Inferior parietal cortex (tissue), 1 donor: ENCODE results near the gene PTH1R.

ENCODE experiments used
- DNase-seq: peaks from one replicate; pipeline ENCODE4 v3.0.0-alpha.2; 2016; ENCODE audit errors: extremely low spot score

PTH1R gene

DNA sequence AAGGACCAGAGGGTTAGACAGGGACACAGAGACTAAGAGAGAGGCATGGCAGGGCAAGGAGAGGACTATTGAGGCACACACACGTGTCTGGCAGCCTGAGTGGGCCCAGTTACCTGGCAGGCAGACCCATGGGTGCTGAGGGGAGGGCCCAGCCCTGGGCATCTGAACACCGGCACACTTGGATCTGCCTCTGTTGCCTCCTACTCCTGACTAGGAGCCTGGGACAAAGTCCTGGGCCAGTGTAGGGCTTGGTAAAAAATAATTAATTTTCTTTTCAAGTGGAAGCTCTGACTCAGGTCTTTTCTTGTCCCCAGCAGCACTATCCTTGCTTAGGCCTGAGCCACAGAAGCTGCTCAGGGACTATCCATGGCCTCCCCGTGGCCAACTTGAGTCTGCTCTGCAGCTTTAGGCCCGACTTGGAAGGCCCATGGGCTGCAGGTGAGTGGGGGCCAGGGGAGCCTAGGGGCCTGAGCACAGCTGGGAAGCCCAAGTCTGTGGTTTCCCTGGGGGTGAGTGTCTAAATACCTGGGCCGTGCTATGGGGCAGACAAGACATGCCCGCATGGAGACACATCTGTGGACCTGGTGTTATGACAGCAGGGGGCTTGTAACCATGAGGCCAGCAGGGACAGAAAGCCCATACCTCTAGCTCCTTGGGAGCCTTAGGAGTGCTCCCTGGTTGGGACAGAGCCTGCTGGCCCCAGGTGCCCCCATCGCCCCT lies at the start of gene PTH1R:
Gene PTH1R, plus strand, starts transcription at position 316 of the 720 bp plus-strand sequence. CDS start 5,839 bp downstream, outside the sequence.
- DNase-seq: no peak

- no peak for DNase-seq
These were observed 47.8 kb upstream of the PTH1R start for GRCh38 chr3:46829699-46830208.

- DNase-seq: no peak
These were observed 46.7 kb upstream of the PTH1R start for GRCh38 chr3:46830801-46831200.

DNA sequence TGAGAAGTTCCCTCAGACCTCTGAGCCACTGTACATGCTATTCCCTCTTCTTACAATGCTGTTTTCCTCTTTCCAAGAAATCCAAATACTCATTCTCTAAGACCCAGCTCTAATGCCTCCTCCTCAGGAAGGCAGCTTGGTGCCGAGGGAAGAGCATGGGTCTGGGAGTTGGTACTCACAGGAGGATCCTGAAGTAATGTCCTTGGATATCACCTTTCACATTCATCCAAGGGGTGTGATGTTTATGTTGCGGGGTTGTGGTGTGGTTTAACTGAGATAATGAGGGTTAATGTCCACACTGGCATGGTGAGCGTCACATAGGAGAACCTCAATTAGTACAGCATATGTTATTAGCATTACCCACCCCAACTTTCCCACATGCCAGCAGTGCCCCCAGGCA lies 46.2 kb upstream of the PTH1R start:
- DNase-seq: no peak

- DNase-seq: no peak
These were observed 45.7 kb upstream of the PTH1R start for GRCh38 chr3:46831841-46832240.

DNA sequence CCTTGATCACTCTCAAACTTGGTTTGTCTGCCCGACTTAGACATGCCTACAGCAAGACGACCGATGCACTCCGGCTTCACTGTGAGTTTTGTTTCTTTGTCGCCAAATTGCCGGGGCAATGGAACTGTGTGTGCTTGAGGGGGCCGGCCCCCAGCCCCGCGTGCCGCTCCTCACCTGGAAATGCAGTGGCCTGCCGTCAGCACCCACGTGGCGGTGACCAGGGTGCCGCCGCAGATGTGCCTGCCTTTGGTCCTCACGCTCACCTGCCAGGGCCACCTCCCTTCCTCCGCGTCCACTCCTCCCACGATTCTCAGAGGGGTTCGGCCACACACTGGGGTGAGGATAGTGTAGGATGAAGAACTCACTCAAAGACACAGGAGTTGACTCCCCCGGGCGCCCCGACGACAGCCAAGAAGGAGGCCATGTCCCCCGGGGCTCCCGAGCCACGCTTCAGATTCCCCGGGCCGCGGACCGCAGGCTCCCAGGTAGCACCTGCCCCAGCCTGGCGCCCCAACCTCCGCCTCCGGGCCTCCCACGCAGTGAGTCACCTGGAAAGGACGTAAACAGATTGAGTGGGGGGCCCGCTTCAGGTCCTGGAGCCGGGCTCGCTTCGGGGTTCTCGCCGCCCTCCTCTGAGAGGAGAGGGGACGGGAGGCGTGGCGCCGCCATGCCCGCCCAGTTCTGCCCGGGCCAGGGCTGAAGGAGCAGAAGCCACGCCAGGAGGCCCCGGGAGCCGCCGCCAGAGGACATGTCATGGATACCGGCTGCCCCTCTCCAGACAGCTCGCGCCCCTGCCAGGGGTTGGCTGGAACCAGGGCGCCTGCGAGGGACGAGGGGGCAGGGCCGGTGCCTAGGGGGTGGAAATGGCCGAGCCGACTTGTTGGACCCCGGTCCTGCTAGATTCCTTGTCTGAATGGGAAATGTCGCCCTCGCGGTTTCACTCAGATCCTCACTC lies 43.9 kb upstream of the PTH1R start:
- no peak for DNase-seq

DNA sequence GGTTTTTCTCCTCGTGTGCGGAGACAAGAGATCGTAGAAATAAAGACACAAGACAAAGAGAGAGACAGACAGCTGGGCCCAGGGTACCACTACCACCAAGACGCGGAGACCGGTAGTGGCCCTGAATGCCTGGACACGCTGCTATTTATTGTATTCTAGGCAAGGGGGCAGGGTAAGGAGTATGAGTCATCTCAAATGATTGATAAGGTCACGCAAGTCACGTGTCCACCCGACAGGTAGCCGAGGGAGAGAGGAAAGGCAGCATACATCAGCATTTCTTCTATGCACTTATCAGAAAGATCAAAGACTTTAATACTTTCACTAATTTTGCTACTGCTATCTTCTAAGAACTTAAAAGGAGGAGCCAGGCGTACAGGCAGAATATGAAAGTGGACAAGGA lies 42.5 kb upstream of the PTH1R start:
- no peak for DNase-seq

GRCh38 chr3:46835491-46835890 lies 42.0 kb upstream of the PTH1R start:
- DNase-seq: no peak

DNA sequence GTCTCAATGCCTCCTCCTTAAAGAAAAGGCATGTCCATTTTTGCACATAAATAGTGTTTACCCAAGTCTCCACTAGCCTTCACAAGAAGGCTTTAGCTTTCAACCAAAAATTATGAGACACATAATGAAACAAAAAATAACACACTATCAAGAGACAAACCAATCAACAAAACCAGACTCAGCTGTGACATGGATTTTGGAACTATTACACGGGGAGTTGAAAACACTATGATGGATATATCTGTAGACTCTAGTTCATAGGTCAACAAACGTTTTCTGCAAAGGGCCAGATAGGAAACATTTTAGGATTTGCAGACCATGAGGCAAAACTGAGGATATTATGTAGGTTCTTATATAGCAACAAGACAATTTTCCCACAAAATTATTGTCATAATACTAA lies 39.2 kb upstream of the PTH1R start:
- DNase-seq: no peak

- no peak for DNase-seq
These were observed 37.0 kb upstream of the PTH1R start for GRCh38 chr3:46840491-46840890.

DNA sequence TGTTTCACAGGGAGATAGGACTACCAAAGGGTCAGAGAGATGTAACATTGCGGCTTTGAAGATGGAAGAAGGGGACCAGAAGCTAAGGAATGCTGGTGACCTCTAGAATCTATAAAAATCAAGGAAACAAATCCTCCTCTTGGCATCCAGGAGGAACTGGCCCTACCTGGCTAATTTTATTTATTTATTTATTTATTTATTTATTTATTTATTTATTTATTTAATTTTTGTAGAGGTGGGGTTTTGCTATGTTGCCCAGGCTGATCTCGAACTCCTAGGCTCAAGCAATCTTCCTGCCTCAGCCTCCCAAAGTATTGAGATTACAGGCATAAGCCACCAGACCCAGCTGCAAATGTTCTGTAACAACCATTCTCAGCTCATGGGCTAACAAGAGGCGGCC lies 34.0 kb upstream of the PTH1R start:
- DNase-seq: no peak

DNA sequence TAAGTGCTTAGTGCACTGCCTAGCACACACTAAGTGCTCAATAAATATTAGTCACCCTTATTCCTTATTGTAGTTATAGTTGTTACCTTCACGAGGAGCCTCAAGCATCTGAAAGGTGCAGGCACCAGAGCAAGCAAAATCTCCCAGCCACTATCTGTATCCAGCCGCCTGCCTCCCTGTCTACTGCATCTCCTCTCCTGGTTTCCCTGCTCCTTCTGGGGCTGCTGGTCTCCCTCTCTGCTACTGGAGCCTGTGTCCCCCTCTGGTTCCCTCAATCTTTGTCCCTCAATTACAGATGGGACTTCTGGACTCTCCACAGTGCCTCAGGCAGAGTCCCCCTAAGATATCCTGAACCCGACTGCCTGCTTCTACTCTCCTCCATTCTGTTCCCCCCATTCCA lies 33.1 kb upstream of the PTH1R start:
- no peak for DNase-seq

- no peak for DNase-seq
These were observed 32.6 kb upstream of the PTH1R start for GRCh38 chr3:46844881-46845312.

GRCh38 chr3:46845397-46845859 lies 32.1 kb upstream of the PTH1R start:
- DNase-seq: peak; percentile 6

DNA sequence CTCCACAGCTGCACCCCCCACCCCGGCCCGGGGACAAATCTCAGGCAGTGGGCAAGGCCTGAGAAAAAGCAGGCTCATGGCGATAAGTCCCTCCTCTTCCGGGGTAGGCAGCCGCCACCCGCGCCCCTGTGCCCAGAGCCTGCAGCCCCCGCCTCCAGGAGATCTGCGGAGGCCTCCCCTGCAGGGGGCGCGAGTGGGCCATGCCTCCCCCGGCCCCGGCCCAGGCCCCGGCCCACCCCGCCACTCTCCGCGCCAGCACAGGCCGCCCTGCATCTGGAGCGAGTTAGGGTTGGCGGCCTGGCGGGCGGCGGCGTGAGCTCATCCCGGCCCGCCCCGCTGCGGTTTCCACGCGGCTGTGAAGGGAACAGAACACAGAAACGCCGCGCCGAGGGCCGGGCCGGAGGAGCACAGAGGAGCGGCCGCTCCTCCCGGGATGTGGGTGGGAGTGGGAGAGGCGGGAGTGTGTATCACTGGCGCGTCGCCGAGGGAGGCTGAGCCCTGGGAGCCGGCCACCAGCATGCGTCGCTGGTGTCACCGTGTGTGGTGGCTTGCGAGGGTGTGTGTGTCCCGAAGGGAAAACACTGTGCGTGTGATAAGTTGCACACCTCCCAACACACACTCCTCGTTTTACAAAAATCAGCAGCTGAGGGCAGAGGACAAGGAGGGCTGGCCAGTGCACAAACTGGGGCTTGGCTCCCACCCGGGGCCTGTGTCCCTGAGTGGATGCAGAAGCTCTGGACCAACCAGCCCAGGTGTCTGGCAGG lies 31.5 kb upstream of the PTH1R start:
- DNase-seq: peak; percentile 47

DNA sequence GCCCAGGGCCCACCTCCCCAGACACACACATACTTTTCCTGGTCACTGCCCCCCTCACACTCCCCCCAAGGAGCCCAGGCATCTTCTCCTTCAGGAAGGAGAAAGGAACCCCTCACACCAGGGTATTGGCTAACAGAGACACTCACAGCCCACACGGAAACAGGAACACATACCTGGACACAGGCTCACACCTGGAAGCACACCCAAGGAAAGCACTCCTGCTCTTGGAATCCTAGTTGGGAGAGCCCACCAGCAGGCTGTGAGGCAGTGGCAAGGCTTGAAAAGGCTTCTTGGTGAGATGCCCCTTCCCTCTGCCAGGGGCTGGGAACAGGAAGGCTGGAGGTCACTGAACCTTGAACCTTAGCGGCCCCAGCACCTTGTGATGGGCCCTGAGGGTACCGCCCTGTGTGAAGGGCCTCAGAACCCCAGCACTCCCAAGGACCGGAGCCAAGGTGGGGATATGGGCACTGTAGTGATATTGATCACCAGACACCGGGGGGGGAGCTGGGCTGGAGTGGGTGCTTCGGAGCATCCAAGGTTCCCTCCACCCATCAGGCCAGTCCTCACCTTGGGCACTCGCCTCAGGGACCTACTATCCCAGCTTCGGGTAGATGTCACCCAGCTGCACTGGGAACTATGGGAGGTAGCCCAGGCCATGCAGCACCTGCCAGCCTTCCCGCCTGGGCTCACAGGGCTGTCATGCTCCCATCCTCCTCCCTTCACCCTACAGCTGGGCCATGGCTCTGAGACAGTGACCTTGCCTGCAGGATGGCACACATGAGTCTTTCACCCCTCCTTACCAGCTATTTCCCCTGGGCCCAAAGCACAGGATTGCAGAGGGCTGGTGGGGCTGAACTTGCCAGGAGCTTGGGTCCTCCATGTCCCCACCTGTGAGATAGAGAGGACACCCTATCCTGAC lies 30.6 kb upstream of the PTH1R start:
- no peak for DNase-seq

DNA sequence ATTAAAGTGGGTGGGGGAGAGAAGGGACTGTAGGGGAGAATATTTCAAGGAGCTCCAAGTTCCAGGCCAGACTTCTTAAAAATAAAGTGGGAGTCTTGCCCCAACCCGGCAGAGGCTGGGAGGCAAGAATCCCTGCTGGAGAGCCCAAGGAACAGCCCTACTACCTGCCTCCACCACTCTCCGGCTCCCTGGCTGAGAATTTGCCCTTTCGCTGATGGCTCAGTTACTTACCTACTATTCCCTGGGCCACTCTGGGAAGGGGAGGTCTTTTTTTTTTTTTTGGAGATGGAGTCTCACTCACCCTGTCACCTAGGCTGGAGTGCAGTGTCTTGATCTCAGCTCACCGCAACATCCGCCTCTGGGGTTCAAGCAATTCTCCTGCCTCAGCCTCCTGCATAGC lies 29.8 kb upstream of the PTH1R start:
- DNase-seq: no peak

DNA sequence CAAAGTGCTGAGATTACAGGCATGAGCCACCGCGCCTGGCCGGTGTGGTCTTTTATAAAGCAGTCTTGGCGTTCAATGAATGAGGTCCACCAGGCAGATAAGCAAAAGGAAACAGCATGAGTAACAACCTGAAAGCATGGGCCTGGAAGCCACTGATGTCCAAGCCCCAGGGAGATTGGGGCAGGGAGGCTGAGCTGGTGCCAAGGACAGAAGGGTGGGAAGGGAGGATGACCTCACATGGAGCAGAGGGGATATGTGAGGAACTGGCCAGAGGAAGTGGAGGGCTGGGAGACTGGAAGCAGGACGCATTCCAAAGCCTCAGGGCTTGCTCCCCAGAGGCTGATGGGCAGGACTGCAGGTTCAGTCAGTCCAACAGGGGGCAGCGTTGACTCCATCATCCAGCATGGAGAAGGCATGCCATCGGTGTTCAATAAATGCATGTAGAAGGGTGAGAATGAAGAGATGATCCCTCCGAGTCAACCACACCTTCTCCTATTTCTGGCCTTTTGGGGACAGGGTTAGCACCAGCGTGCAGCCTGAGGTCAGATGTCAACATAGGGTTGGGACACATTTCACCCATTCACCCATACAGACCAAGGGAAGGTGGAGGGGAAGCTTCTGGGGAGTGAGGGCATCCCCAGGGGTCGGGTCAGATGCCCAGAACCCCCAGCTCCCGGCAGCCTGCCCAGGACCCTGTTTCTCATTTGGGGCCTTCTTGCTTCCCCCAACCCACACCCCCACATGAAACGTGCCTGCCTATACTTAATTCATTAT lies 29.1 kb upstream of the PTH1R start:
- DNase-seq: no peak

DNA sequence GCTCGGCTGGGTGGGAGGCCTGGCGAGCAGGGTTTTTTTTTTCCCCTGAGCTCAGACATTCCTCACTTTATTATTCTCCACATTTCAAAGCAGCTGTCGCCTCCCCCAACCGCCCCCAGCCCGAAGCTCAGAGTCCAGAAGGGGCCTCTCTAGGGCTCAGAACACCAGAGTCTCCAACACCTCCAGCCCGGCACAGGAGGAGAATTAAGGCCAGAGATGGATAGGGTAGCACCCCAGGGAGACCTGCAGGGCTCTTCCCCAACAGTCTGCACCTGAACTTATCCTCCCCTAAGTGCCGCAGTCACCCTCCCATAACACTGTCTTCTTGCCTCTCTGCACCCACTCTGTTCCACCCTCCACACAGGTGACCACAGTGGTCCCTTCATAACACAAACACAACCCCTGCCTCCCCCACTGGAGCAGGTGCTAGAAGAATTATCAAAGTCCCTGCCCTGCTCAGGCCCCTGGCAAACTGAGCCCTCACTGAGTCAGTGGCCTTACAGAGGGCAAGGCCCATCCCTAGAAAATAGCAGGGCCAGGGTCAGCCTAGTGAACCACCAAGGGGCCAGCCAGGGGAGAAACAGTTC lies 28.4 kb upstream of the PTH1R start:
- no peak for DNase-seq
